HG02981 (cell line): ENCODE measurements around the gene TBC1D14.

Experiments
- ATAC-seq: cut with Tn5 transposase; IDR thresholded peaks from one replicate; pipeline ENCODE4 v1.9.1; 2021; ENCODE audit warnings: mild to moderate bottlenecking, moderate library complexity; ENCODE audit not compliant: unreplicated experiment

Gene TBC1D14, protein sequence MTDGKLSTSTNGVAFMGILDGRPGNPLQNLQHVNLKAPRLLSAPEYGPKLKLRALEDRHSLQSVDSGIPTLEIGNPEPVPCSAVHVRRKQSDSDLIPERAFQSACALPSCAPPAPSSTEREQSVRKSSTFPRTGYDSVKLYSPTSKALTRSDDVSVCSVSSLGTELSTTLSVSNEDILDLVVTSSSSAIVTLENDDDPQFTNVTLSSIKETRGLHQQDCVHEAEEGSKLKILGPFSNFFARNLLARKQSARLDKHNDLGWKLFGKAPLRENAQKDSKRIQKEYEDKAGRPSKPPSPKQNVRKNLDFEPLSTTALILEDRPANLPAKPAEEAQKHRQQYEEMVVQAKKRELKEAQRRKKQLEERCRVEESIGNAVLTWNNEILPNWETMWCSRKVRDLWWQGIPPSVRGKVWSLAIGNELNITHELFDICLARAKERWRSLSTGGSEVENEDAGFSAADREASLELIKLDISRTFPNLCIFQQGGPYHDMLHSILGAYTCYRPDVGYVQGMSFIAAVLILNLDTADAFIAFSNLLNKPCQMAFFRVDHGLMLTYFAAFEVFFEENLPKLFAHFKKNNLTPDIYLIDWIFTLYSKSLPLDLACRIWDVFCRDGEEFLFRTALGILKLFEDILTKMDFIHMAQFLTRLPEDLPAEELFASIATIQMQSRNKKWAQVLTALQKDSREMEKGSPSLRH

GRCh38 chr4:6909113-6909969 lies at the start of gene TBC1D14:
Gene TBC1D14 (plus strand): TSS chr4:6909826. CDS start chr4:6923390, 13,564 bp downstream.
- peak; percentile 86 for ATAC-seq

GRCh38 chr4:6868386-6868785 lies 41.2 kb upstream of the TBC1D14 start:
- ATAC-seq = no peak

- no peak for ATAC-seq
Measured at GRCh38 chr4:6869944-6870343, 39.7 kb upstream of the TBC1D14 start.

DNA sequence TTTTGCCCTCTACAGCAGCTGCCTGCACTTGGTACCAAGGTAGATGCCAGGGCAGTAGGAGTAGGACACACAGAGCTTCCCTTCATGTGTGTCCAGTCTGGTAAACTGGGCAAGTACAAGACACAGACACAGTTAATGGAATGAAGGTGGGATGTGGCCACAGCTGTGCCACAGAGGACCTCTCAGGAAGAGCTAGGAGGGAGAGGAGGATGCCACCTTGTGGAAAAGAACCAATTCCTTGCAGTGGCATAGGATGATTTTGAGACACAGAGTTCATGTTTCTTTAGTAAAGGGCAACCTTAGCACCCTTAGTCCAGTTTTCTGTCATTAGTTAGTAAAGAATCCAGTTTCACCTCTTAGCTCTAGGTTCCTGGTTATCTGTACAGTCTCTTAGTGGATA lies 36.3 kb upstream of the TBC1D14 start:
- no peak for ATAC-seq

GRCh38 chr4:6873792-6874461 lies 35.7 kb upstream of the TBC1D14 start:
- peak; percentile 69 for ATAC-seq

GRCh38 chr4:6874981-6875380 lies 34.6 kb upstream of the TBC1D14 start:
- no peak for ATAC-seq

- no peak for ATAC-seq
Measured at GRCh38 chr4:6875431-6875831, 34.2 kb upstream of the TBC1D14 start.

DNA sequence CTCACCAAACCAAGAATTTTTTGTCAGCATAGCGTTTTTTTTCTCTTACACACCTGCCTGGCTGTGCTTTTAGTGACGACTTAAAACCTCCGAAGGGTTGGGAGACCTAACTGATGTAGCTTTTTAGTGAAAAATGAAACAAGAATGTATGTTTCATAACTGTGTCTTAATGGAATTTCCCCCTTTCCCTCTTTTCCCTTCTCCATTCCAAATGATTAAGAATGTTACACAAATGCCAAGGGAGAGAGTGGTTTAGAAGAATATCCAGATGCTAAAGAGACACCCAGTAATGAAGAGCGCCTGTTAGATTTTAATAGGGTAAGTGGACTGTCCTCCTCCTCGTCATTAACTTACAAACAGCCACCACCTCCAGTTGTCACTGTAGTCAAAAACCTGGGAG lies 33.2 kb upstream of the TBC1D14 start:
- no peak for ATAC-seq

DNA sequence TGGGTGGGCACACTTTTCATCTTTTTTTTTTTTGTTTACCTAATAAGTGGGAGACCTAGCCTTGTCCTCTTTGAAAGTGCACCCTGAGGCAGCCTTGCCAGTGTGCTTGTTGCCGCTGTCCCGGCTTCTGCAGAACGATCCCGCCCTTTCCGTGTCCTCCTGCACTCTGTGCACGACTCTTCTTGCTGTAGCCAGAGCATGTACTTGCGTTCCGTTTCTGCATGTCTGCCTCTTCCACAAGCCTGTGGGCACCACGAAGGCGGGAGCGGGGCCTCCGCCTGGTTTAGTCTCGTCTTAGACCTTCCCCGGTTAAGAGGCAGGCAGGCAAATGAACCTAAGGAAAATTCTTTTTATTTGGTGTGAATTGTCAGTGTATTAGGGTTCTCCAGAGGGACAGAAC lies 32.6 kb upstream of the TBC1D14 start:
- ATAC-seq = no peak

DNA sequence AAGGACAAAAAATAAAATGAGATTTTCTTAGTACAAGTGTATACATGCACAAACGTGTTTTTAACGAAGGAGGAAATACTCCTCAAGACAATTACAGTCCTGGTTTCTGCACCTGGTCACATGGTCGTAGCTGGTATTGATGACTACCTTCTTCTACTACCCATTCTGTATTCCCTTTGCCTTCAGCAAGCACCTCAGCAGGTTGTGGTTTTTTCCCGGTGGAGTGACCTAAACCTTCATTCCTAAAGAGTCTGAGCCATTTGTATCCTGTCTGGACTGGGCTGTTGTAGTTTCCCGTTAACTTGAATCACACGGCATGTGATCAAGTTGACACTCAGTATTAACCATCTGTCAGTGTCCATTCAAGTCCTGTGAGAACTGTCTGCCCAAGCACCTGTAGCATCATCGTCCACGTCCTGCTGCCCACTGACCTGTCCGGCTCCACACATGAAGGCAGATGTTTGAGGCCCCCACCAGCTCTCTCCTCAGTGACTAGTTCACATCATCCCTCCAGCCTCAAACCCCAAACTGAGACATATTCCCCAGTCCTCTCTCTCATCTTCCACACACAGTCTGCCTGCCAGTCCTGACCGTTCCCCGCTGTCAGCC lies 31.1 kb upstream of the TBC1D14 start:
- no peak for ATAC-seq

GRCh38 chr4:6880691-6881090 lies 28.9 kb upstream of the TBC1D14 start:
- no peak for ATAC-seq

- ATAC-seq = no peak
Measured at GRCh38 chr4:6881908-6882307, 27.7 kb upstream of the TBC1D14 start.

DNA sequence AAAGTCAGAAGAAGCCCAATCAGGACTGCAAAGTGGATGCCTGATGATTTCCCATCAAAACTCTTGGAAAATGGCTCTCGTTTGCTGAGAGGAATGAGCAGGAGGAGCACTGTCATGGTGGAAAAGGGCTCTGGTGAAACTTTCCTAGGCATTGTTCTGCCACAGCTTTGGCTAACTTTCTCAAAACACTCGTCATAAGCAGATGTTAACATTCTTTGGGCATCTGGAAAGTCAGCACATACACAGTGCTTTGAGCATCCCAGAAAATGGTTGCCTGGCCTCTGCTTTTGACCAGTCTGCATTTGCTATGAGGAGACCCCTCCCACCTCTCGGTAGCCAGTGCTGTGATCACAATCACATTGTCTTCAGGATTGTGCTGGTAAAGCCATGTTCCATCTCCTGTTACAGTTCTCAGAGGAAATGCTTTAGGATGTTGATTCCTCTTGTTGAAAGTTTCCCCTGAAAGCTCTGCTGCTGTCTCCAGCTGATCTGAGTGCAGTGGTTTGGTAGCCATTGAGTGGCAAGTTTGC lies 25.2 kb upstream of the TBC1D14 start:
- no peak for ATAC-seq

DNA sequence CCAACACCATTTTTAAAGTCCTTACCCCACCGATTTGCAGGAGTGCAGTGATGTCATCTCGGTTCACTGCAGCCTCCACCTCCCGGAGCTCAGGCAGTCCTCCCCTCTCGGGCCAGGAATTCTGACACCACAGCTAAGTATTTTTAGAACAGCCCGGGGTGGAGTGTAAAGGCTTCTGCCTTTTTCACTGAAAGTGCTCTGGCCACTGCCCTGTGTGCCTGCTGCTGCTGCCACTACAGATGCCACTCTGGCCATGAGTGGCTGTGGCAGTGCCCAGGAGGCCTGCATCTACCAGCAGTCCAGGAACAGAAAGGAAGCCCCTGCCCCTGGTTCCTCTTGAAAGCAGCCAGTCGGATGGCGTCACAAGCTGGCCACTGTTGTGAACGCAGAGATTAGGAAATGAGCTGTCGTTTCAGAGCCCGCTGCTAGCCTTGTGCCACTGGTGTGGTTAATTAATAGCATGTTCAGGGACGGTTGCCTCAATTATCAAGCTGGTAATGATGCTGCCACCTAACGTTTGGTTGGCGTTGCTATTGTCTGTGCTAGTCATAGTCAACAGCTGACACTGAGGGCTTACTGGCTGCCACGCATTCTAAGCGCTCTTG lies 23.6 kb upstream of the TBC1D14 start:
- no peak for ATAC-seq

GRCh38 chr4:6886886-6887285 lies 22.7 kb upstream of the TBC1D14 start:
- ATAC-seq = no peak

GRCh38 chr4:6887591-6888371 lies 21.8 kb upstream of the TBC1D14 start:
- no peak for ATAC-seq

GRCh38 chr4:6888506-6889071 lies 21.0 kb upstream of the TBC1D14 start:
- no peak for ATAC-seq

DNA sequence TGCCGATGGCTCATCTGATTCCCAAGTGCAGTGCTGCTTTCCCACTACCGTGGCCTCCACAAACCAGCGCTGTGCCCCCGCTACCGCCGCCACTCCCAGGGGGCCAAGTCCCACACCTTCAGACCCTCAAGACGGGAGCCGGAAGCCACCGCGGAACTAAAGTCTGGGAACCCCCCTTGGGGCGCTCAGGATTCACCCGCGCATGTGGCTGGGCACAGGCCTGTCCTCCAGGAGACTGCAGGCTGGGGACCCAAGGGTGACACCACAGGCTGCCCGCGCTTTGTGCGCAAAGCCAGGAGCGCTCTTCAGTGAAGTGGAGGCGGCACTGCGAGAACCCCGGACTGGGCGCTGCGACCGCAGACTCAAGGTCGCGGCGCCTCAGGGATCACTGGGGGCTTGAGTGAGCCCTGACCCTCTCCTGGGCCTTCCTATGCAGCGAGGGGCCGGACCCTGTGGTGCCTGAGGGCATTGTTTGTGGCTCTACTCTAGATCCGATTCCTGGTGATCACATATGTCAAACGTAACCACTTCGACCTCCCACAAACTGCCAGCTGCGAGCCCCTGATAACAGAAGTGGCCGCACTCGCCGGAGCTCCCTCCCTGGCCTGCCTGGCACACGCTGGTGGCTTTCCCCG lies 20.4 kb upstream of the TBC1D14 start:
- no peak for ATAC-seq
